ENCODE results near the gene RTF2. TPM values are rescaled to one million over a fixed set of nuclear protein-coding genes. Genes with fewer than 3 reads are reported as not detected.
"Not testable (repeated sequence)": the region's sequence is repeated elsewhere in the genome, so short reads cannot be mapped to it uniquely, and the experiment has no call there.

Gene RTF2
- total RNA-seq, 1 donor from 2014 or later = 95.0 TPM

DNA sequence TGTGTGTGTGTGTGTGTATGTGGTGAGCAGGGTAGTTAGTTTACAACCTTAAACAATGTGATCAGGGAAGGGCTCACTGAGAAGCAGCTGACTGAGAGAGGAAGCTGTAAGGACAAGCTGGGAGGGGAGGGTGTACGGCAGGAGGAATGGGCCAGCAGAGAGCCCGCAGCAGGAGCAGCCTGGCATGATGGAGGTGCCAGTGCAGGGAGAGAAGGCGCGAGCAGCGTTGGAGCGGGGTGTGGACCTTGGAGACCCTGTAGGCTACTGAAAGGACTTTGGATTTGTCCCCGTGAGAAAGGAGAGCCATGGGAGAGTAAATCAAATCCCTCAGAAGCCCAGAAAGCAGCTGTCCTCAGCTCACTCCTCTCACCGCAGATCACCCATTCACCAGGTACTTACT, 83.1 kb downstream of the RTF2 start:
- DNase-seq (ENCODE audit: low read depth) = no peak

GRCh38 chr20:56552911-56553629, 84.6 kb downstream of the RTF2 start:
- no peak for DNase-seq (ENCODE audit: low read depth)

DNA sequence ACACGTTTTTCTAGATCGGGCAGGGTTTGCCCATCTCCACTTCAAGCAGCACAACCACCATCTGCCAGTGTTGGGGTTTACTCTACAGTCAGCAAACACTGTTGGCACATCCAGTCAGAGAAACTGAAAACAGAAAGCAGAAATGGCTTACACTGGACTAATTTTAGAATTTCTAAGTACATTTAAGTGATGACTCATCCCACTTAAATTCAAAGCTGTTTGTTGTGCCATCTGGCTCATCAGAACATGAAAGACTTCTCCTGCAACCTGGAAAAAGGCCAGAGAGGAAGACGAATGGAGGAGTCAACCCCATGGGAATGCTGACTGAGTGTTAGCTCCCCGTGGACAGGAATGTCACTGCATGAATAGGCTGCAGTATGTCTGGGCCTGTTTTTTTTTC, 86.4 kb downstream of the RTF2 start:
- peak; percentile 98 for DNase-seq (ENCODE audit: low read depth)

GRCh38 chr20:56558968-56559367, 90.5 kb downstream of the RTF2 start:
- DNase-seq (ENCODE audit: low read depth) = no peak

DNA sequence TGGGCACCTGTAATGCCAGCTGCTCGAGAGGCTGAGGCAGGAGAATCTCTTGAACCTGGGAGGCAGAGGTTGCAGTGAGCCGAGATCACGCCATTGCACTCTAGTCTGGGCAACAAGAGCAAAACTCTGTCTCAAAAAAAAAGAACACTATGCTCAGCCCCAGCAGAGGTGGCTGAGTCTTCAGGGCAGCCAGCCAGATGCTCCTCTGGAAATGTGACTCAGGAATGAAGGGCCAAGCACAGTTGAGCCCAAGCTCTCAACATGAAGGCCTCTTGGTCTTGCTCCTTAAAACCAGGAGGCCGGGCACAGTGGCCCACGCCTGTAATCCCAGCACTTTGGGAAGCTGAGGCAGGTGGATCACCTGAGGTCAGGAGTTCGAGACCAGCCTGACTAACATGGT, 96.1 kb downstream of the RTF2 start:
- DNase-seq (ENCODE audit: low read depth) = not testable (repeated sequence)

DNA sequence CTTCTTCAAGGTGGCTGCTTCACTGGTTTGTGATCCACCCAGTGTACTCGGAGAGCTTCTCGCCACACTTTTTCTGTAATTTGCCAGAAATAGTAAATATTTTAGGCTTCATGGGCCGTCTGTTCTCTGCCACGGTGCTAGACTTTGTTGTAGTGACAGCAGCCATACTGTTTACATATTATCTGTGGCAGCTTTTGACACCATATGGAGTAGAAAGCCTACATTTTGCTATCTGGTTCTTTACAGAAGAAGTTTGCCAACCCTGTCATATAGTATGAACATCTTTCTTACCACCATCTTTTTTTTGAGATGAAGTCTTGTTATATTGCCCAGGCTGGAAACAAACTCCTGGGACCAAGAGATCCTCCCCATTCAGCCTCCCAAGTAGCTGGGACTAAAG, 97.1 kb downstream of the RTF2 start:
- DNase-seq (ENCODE audit: low read depth) = no peak

DNA sequence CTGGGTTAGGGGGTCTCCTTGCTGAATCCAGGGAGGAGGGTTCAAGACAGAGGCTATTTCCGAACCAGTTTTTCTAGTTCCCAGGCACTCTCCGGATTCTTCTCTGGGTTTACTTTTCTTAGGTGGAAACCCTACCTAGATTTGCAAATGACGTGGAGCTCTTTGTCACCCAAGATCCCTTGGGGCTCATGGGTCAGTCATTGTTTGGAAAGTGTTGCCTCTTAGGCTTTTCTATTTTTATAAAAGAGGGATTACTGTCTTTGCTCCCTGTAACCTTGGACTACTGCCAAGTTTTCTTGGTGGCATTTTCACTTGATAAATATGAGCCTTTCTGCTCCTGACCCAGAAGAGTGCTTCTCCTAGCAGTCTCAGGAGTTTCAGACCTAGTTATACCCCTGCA, 98.2 kb downstream of the RTF2 start:
- DNase-seq (ENCODE audit: low read depth) = no peak

Other genes with a start within 250 kb of the RTF2 start
- gene MC3R, start 219.9 kb upstream of the RTF2 start, total RNA-seq = not detected in 2 replicates
- gene FAM210B, start 109.7 kb upstream of the RTF2 start, total RNA-seq = 26.4 and 46.5 TPM in 2 replicates
- 9.1 and 48.3 TPM in 2 replicates for gene AURKA, start 76.4 kb upstream of the RTF2 start, total RNA-seq
- gene CSTF1, start 76.0 kb upstream of the RTF2 start, total RNA-seq = 26.0 and 63.3 TPM in 2 replicates
- gene CASS4, start 56.4 kb upstream of the RTF2 start, total RNA-seq = 0.20 TPM in 1 of 2 replicates, not detected in the other
- gene FAM209A, start 56.1 kb downstream of the RTF2 start, total RNA-seq = not detected in 2 replicates
- not detected in 2 replicates for gene FAM209B, start 64.6 kb downstream of the RTF2 start, total RNA-seq
- gene TFAP2C, start 160.7 kb downstream of the RTF2 start, total RNA-seq = 0.35 TPM in 1 of 2 replicates, not detected in the other